NT2/D1 (cell line): Measurements from ENCODE around the gene CCDC78.

Experiments
- YY1 ChIP-seq: IDR thresholded peaks from 2 replicates; pipeline ENCODE4 v1.6.1; 2011; ENCODE audit not compliant: insufficient read length, insufficient read depth
- ZNF274 ChIP-seq: IDR thresholded peaks from 2 replicates; pipeline ENCODE4 v1.6.1; 2011; ENCODE audit warnings: mild to moderate bottlenecking, low read depth, low read length

DNA sequence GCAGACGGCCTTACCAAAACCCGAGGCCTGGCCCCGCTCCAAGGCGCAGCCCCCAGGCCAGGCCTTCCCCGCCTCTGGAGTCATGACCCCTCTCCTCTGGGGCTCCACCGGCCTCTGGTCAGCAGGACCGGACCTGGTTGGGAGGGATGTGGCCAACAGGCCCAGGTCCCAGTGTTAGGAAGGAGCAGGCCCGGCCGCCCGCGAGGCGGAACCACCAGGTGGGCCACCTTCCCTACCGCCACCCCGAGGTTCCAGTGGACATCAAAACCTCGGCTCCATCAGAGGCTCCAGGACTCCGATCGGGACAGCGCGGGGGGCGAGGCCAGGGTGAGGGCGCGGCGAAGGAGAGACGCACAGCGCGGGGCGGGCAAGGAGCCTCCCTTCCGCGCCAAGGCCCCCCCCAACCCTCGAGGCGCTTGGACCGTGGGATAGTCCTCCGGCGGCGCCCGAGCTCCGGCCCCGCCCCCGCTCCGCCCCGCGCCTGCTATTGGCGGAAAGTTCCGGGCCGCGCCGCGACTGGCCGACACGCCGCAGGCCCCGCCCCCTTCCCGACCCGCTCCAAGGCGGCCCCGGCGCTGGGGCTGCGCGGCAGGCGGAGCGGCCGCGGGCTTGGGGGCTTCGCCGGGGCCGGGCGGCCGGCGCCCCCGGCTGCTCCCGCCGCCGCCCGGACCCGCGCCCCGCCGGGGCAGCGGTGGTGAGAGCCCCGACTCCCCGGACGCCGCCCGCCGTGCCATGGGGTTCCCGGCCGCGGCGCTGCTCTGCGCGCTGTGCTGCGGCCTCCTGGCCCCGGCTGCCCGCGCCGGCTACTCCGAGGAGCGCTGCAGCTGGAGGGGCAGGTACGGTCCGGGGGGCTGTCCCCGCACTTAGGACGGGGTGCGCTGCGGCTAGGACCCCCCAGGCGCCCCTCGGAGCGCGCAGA is 11.4 kb downstream of the CCDC78 start, which contains the start of gene METRN:
- TF ChIP-seq ZNF274 (no peak), YY1 (no peak)
